Right lobe of liver (tissue), 4 donors: ENCODE results near the gene NT5DC4.

Experiments
- CTCF ChIP-seq, 4 donors: fragments of 200-600 bp in 3 of 4; fragments of 450-650 bp in 1 of 4; IDR thresholded peaks; one replicate each; pipeline versions ENCODE4 v1.5.1 to v1.8.0; 2016 to 2022; ENCODE audit warnings: antibody characterized with exemption in 4 of 4, mild to moderate bottlenecking in 2 of 4
- POLR2A ChIP-seq: fragments of 450-650 bp; IDR thresholded peaks from one replicate; pipeline ENCODE4 v1.6.1; 2017; ENCODE audit warnings: antibody characterized with exemption, mild to moderate bottlenecking
- donor health status: DM: no; HTN: no; CAD: no.
- donor health status: DM: no; HTN: no; CAD: no.
- donor health status: DM: no; HTN: yes; CAD: no.

DNA sequence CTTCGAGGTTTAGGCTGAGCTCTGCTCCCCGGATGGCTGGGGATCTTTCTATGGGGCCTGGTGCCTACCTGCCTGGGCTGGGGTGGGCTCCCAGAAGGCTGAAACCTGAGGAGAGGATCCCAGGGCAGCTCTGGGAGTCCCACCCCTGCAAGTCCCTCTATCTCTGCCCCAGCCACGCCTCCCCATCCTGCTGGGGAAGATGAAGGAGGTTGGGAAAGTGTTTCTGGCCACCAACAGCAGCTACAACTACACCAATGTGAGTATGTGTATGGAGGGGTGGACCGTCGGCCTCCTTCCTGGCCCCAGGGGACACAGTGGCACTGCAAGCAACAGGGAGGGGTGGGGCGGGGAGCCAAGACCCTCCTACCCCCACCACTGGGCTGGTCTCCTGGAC lies 2.7 kb downstream of the NT5DC4 start:
- TF ChIP-seq CTCF (IDR thresholded peaks at IDR 0.05) (no peak), POLR2A (no peak)
